HG03571 (cell line): Measurements from ENCODE around the gene KRTAP4-7.
"Not testable (repeated sequence)": the region's sequence is repeated elsewhere in the genome, so short reads cannot be mapped to it uniquely, and the experiment has no call there.

ENCODE experiments used
- ATAC-seq: cut with Tn5 transposase; IDR thresholded peaks from one replicate; pipeline ENCODE4 v1.9.1; 2021; ENCODE audit not compliant: unreplicated experiment

KRTAP4-7 gene

DNA sequence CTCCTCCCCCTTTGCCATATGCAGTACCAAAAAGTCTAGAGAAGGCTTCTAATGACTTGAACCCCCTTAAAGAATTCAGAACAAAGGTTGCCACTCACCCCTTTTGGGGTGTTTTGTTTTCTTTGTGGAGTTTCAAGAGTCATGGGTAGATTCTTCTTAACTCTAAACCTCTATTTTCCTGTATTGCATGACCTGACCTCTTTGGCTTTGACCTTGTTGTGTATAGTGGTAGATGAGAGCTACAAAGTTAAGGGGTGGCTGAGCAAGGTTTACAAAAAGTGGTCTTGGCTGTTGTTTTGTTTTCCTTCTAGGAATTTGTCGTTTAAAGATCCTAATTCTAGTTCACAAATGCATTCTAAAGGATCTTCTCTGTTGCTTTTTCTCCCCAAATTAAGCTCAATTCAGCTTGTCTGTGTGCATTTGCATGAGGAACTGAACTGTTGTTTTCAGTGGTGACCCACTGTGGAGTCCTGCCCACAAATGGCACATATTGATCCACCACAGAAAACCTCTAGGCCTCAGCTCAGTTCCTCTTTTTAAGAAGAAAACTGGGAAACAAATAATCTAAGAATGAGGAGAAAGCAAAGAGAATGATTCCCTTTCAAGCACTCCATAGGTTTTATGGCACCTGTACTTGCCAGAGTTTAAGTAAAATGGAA is 24.9 kb downstream of the KRTAP4-7 start:
- not testable (repeated sequence) for ATAC-seq

DNA sequence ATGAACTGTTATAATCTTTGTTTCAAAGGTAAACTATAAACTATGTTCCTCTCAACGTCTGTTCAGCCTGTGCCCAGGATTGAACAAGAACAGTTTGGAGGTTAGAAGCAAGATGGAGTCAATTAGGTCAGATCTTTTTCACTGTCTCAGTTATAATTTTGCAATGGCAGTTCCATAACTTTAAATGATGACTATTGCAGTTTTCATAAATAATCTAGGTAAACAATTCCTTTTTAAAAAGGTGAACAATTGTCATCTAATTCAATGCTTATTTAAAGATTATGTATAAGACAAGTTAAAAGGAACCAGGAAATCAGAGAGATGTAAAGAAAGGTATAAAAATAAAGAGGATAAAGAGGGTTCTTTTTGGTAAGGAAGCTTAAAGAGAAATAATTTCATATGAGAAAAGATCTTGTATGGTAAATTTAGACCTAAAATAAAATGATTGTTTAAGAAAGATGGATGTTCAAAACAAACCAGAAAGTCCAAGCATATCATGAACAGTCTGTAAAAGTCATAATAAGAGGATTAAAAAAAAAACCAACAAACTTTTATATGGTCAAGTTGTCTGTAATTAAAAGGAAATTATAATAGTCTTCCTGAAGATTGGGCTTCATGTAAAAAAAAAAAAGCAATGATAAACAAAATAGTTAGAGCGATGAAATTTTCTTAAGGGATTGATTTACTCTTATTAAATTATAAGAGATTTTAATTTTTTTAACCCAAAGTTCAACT is 27.4 kb downstream of the KRTAP4-7 start:
- ATAC-seq, result no peak

DNA sequence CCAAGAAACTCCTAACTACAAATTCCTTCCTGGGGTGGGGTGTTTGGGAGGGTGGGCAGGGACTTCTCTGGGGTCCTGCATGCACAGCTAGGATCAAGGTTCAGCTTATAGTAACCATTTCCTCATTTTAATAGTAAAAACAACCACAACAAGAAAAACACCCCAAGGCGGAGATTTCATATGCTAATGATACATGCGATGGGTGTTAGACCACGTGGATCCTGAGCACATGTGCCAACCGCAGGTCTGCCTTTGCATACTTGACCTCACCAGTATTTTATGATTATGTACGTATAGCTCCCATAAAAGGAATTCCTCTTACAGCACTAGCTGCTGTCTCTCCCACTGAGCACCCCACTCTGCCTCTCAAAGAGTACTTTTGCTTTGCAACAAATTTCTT is 32.3 kb downstream of the KRTAP4-7 start:
- no peak for ATAC-seq

DNA sequence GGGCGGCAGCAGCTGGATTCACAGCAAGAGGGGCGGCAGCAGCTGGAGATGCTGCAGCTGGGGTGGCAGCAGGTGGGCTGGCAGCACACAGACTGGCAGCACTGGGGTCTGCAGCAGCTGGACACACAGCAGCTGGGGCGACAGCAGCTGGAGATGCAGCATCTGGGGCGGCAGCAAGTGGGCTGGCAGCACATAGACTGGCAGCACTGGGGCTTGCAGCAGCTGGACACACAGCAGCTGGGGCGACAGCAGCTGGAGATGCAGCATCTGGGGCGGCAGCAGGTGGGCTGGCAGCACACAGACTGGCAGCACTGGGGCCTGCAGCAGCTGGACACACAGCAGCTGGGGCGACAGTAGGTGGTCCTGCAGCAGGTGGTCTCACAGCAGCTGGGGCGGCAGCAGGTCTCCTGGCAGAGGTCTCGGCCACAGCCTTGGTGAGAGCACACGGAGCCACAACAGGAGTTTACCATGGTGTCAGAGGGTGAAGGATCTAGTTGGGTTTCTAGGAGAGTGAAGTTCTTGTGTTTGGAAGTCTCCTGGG is 34.0 kb downstream of the KRTAP4-7 start, which contains the start of gene KRTAP4-11:
TSS of gene KRTAP4-11 (minus strand) at position 528 of the 541 bp plus-strand sequence. CDS start at position 470, 58 bp downstream.
- ATAC-seq, result not testable (repeated sequence)

DNA sequence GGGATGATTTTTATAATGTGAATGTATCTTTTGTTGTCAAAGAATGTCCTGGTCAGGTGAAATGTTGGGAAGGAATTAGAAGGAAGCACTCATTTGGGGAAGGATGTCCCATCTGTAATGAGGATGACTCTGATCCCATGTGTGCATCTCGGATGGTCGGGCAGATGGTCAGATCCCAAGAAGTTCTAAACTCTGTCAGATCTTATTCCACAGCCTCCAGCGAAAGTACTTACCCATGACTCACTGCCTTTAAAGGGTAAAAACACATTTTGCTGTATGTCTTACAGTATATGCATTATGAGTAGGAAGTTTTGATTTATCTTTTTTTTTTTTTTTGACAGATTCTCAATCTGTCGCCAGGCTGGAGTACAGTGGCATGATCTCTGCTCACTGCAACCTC is 34.8 kb downstream of the KRTAP4-7 start:
- no peak for ATAC-seq

DNA sequence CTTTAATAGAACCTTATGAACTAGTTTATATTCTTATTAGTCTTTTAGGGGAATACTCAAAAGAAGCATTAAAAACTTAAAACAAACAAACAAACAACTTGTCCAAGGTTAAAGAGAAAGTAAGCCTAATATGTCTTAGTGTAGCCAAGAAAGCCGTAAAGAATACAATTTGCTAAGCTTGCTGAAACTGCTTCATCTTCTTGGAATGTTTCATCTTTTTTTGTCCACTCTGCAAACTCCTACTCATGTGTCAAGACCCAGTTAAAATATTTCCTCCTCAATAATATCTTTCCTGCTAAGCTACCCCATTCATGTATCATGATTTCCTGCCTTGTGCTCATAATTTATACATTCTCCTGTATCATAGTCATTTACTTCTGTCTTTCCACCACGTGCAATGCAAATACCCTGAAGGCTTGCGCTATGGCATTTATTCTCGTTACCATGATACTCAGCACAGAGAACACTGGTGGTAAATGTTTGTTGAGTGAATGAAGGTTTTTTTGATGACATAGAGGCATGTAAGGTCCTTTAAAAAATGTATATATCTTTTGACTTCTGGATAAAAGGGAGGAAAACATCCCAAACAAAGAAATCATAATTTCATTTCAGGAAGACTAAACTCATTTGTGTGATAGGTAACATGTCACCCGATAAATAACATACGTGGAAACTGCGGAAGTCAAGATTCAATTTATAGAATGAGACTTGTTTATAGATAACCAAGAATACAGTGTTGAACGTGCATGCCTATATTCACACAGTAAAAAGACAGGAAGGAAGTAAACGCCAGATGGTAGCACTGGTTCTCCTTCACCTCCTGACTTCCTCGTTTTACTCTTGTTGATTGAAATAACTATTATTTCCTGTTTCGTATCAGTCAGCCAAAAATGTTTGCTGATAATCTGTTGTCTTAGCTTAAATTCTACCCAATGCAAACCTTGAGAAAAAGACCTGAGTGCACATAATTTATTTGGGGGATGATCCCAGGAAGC is 36.0 kb downstream of the KRTAP4-7 start:
- not testable (repeated sequence) for ATAC-seq

DNA sequence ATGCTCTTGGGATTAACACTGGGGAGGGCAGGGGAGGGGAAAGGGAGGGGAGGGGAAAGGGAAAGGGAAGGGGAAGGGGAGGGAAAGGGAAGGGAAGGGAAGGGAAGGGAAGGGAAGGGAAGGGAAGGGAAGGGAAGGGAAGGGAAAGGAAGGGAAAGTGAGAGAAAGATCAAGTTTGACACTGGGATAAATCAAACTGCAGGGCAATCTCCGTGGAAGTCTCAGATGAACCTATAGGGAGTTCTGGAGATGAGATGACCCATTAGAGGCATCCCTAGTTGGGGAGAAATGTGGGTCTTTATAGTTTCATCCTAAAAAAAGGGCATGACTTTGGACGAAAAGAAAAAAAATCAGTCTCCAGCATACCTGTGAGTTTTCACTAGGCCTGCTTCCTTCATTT is 37.8 kb downstream of the KRTAP4-7 start:
- no peak for ATAC-seq

DNA sequence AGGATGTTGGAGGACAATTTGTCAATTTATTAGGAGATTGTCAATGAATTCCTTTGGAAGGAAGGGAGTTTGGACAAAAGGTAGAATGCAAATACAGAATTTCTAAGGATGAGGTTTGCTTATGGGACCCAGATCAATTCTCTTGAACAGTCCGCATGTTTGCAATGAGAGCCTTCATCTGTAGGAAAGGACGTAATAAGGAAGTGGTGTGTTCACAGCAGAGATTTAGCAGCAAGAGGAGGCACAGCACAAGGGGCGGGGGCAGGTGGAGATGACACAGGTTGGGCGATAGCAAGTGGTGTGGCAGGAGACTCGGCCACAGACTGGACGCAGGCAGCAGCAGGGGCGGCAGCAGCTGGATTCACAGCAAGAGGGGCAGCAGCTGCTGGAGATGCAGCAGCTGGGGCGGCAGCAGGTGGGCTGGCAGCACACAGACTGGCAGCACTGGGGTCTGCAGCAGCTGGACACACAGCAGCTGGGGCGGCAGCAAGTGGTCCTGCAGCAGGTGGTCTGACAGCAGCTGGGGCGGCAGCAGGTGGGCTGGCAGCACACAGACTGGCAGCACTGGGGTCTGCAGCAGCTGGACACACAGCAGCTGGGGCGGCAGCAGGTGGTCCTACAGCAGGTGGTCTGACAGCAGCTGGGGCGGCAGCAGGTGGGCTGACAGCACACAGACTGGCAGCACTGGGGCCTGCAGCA is 39.5 kb downstream of the KRTAP4-7 start:
- ATAC-seq, result not testable (repeated sequence)

DNA sequence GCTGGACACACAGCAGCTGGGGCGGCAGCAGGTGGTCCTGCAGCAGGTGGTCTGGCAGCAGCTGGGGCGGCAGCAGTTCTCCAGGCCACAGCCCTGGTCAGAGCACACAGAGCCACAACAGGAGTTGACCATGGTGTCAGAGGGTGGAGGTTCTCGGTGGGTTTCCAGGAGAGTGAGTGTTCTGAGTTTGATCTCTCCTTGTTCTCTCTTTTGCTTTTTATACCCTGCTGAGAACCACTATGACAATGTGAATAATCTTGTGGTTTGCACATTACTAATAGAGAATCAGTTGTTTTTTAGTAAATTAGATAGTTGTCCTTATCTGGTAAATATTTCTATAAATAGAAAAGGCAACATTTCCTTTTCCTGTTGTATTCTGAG is 40.0 kb downstream of the KRTAP4-7 start, which contains the start of gene KRTAP4-12:
TSS of gene KRTAP4-12 (minus strand) at position 192 of the 381 bp plus-strand sequence. CDS start at position 132, 60 bp downstream.
- ATAC-seq, result not testable (repeated sequence)

DNA sequence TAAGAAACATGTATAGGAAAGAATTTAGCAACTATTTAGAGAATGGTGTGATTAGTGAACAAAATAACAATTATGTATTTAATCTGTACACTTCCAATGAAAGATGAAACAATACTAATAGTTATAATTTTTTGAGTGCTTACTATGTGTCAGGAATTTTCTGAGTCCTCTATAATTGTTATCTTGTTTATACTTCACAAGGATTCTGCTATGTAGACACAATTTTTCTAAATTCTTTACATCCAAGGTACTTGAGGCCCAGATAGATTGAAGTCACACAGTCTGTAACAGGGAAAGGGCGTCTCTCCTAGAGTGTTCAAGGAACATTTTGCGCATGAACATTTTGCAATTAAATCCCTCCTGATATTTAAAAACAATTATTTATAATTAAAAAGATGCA is 41.1 kb downstream of the KRTAP4-7 start:
- ATAC-seq, result no peak

DNA sequence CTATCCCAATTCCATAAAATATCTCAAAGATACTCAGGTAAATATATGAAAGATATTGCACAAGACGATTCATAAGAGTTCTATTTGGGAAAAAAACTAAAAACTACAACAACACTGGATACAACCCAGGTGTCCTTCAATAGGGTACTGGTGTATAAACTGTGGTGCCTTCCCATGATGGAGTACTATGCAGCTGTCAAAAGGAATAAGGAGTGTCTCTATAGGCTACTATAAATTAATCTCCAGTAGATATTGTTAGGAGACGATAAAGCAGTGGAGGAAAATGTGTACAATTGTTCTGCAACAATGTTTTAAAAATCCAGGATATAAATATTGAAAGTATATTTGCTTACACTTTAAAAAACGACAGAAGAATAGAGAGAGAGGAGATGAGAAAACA is 42.5 kb downstream of the KRTAP4-7 start:
- no peak for ATAC-seq

DNA sequence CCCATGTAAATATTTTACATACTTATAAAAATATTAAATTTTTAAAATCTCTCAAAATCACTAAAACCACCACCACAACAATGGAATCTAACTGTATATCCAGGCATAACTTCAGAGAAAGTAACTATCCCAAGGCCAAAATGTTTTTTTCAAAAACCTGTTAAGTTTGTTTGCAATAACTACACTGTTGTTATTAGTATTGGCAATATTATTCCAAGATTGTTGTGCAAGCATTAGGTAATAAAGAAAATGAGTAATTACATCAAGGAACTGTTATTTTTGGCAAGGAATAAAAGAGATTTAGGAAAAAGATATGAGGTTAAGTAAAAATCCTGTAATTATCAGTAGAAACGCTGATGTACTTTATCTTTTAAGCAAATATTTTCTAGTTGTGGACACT is 43.4 kb downstream of the KRTAP4-7 start:
- no peak for ATAC-seq

DNA sequence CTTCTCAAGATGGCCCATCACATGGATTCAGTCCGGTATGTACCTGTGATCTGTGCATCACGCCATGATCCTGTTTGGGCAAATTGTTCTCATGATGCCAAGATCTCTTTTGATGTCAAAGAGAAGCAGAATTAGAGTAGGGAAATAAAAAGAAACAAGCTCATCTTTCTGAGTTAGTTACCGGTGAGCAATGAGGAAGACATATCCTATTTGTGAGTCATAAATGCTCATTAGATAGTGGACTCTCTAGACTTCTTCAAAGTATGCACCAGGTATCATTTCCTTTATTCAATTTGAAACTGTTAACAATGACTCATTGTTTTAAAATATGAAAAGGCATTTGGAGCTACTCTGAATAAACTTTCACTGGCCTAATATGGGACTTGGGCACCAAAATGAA is 48.0 kb downstream of the KRTAP4-7 start:
- no peak for ATAC-seq

DNA sequence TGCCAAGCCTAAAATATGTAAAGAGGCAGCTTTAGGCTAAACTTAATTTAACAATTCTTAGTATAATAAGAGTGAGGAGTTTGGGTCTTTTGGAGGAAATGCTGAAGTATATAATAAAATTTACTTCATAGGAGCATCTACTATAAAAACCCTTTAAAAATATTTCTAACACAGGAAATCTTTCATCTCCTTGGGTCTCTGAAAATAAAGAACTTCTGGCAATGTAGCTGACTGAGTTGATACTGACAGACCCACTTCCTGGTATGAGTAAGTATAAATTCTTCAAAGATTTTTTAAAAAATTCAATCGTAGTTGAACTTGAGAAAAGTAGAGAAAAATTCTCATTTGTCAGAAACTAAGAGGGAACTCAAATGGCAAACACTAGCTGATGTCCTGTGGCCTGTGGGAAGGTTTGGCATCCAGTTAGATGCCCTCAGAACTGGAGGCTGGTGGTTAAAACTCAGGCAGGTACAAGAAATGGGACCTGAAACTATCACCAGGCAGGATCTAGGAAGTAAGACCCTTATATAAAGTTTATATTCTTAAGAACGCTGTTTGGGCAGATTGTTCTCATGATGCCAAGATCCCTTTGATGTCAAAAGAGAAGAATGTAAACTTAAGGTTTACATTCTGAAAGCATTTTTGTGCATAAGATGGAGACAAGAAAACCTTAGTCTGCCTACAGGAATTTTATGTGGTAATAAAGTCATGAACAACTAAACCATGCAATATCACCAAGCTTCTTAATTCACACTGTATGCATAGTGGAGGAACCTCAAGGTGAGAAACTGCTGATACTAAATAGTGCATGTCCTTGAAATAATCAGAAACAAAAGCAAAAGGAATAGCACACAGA is 50.2 kb downstream of the KRTAP4-7 start:
- no peak for ATAC-seq
